Embryonic facial prominence (tissue), 1 donor: ENCODE measurements around the gene PDGFRB.

ENCODE experiments used
- DNase-seq: peaks from one replicate; pipeline ENCODE4 v3.0.0-alpha.2; 2016; ENCODE audit errors: extremely low spot score

PDGFRB gene

GRCh38 chr5:150181766-150182545, 26.3 kb upstream of the PDGFRB start:
- no peak for DNase-seq

GRCh38 chr5:150181027-150181426, 25.4 kb upstream of the PDGFRB start:
- DNase-seq = no peak

GRCh38 chr5:150180241-150181026, 24.8 kb upstream of the PDGFRB start:
- DNase-seq = no peak

DNA sequence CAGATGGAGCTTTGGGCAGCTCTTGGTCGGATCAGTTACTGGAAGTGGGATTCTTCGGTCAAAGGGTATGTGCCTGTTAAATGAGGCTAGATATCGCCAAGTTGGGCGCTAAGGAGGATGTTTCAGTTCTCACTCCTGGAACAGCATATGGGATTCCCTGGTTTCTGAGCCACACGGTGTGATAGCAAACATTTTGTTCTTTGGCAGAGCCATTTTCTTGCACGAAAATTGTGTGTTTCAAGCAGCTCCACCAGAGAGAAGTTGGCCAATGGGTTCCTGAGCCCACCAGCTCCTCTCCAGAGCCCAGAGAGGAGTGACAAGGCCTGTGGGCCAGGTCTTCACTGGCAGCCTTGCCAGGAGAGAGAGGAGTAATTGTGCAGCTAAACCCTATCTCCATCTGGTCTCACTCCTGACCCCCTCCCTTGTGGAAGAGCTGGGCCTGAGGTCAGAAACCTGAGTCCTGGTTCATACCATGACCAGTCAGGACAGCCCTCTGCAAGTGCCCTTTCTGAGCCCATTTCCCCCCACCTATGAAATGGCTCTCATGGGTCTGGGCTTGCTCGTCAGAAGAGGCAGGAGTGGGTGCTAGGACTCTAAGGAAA, 23.5 kb upstream of the PDGFRB start:
- DNase-seq = no peak

- DNase-seq = no peak
Measured at GRCh38 chr5:150178262-150178661, 22.6 kb upstream of the PDGFRB start.

DNA sequence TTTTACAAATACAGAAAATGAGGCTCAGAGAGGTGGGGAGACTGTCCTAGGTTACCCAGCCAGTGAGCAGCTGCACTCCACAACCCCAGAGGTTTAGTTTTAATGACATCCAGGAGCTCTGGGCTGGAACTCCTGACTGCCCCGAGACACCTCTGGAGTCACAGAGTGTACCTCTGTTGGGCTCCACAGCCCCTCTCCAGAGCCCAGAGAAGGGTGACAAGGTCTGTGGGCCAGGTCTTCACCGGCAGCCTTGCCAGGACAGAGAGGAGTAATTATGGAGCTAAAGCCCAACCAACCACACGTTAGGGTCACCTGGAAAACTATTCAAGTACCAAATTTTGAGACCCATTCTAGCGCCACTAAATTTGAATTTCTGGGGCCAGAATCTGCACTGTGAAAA, 22.1 kb upstream of the PDGFRB start:
- DNase-seq = no peak

DNA sequence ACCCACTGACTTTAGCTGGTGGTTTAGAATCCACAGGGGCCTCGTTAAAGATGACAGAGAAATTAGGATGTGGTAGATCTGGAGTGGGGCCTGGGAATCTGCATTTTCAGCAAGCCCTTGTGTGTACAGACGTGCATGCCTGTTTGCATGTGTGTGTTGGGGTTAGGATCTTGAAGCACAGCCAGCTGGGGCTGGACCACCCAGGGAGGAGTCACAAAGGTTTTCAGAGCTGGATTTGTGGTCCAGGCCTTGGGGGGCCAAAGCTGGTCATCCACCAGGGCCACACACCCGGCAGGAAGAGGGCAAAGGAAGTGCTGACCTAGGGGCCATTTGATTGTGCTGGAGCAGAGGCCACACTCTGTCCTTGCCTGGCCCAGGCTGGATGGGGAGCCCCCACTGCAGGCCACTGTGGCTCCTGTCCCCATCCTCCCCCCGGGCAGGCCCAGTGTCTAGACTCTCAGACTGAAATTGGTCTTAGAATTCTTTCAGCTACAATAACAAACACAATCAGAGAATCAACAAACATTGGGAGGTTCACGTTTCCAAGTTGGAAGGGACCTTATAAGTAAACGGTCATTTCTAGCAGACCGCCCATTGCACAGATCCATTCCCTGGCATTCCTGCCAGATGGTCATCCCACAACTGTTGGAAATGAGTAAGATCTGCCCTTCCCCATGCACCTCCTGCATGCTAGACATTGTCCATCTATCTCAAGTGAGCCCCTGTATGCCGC, 21.3 kb upstream of the PDGFRB start:
- DNase-seq = no peak

GRCh38 chr5:150175536-150175935, 19.9 kb upstream of the PDGFRB start:
- DNase-seq = no peak

DNA sequence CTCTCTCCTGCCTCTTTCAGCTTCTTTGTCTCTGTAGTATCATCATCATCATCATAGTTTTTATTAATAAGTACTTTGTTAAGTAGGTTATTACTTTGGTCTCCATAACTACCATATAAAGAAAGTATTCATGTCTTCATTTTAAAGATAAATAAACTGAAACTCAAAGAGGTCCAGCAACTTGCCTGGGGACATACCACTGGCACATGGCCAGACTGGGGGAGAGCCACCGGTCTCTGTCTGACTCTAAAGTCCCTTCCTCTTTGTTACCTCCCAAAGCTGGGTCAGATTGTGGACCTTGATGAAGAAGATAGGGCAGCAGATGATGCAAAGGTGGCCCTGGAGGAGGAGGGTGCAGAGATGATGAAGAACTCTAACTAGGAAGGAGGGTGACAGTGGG, 19.4 kb upstream of the PDGFRB start:
- DNase-seq = no peak

- DNase-seq = no peak
Measured at GRCh38 chr5:150174285-150174684, 18.6 kb upstream of the PDGFRB start.

- DNase-seq = no peak
Measured at GRCh38 chr5:150173161-150173560, 17.5 kb upstream of the PDGFRB start.

DNA sequence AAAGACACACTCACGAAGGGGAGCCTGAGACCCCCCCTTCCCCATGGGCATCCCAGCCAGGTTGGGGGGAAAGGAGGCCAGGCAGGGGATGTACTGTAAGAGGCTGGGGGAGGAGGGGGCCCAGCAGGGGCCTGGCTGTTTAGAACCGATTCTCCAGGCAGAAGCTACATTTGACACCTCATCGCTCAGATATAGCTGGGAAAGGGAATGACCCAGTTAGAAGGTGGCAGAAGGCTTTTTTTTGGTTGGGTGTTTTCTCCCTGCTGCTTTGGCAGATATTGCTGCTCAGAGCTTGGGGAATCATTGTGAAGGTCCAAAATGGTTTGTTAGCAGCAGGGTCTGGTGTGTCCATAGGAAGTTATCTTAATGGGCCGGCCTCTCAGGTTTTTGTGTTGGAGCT, 16.9 kb upstream of the PDGFRB start:
- no peak for DNase-seq

GRCh38 chr5:150172145-150172544, 16.5 kb upstream of the PDGFRB start:
- no peak for DNase-seq

- no peak for DNase-seq
Measured at GRCh38 chr5:150168864-150169263, 13.2 kb upstream of the PDGFRB start.

- no peak for DNase-seq
Measured at GRCh38 chr5:150167908-150168307, 12.3 kb upstream of the PDGFRB start.

GRCh38 chr5:150167512-150167850, 11.8 kb upstream of the PDGFRB start:
- DNase-seq = no peak

- DNase-seq = no peak
Measured at GRCh38 chr5:150166650-150167511, 11.2 kb upstream of the PDGFRB start, which contains the start of gene CDX1. TSS of gene CDX1 (plus strand) at chr5:150166778. CDS start at chr5:150166877, 99 bp downstream.

DNA sequence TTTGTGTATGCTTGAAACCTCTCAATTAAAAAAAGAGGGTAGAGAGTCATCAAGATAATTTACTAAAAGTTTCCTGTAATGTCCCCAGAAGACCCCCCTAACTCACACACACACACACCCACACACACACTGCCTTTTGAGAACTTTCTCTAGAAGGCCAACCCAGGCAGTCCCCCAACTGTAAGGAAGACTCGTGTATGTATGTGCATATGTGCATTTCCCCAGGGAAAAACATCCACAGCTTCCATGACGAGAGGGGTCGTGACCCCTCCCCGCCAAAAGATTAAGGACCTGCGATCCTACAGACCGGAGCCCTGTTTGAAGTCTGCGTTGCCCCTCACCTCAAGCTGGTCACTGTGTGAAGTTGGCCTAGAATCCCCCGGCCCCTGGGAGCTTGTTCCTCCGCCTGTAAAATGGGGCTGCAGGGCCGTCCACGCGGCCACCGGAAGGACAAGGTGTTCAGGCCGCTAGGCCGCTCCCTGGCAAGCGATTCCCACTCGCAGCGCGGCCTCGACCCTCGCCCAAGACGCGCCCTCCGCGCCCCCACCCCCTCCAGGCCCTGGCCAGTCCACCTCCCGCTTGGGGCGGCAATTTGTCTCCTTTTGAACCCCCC, 10.5 kb upstream of the PDGFRB start:
- DNase-seq = no peak

- DNase-seq = no peak
Measured at GRCh38 chr5:150164211-150164980, 8.8 kb upstream of the PDGFRB start.

DNA sequence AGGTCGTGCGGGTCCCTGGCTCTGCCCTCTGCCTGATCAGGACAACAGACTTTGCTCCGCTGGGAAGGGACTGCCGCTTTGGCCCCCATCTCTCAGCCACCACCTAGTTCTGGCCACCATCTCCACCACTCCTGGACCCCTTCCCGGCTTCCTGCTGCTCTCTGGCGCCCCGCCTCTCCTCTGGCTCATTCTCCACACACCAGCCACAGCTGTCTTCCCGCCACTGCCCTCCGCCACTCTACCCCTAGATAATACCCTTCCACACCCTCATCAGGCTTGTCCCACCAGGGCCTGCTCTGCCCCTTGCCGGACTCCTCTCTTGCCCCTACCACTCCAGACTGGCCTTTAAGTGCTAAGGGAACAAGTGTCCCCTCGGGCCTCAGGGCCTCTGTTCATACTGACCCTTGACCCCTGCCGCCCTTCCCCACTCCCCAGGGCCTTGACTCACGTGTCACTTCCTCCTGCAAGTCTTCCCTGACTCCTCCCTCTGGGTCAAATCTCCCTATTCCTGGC, 8.0 kb upstream of the PDGFRB start:
- DNase-seq = no peak
